GM21723 (cell line): ENCODE data around the gene ICOSLG.
"Not testable (repeated sequence)": the region's sequence is repeated elsewhere in the genome, so short reads cannot be mapped to it uniquely, and the experiment has no call there.

ENCODE experiments used
- ATAC-seq: cut with Tn5 transposase; IDR thresholded peaks from one replicate; pipeline ENCODE4 v1.9.1; 2021; ENCODE audit warnings: mild to moderate bottlenecking, moderate library complexity; ENCODE audit not compliant: unreplicated experiment

Gene ICOSLG

DNA sequence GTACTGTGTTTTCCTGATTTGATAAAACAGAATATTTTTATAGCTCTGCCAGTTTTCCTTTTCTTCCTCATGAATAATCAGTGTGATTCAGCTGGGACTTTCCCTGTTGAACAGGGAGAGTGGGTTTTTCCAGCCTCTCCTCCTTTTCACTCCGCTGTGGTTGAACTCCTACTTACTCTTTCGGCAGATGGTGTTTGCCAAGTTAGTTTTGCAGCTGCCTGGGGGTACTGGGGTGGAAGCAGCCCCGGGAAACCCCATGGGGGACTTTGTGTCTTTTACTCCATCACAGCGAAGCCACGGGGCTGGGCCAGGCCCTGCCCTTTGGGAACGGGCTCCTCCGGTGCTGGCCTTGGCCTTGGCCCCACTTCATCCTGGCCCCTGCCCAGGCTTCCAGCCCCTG lies 55.9 kb downstream of the ICOSLG start:
- not testable (repeated sequence) for ATAC-seq

DNA sequence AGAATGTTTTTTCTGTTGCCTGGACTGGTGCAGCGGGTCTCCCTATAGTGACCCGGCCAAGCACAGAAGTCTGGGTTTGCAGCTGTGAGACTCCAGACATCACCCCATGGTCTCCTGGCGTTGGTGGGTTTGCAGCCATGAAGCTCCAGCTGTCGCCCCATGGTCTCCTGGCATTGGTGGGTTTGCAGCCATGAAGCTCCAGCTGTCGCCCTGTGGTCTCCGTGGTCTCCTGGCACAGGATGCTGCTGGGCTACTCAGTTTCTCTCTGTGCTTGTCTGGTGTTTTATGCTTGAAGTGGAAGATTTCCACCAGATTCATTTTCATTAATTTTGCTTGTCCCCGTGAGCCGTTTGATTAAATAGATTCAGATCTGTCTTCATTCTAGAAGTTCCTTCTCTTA lies 58.5 kb downstream of the ICOSLG start:
- not testable (repeated sequence) for ATAC-seq

DNA sequence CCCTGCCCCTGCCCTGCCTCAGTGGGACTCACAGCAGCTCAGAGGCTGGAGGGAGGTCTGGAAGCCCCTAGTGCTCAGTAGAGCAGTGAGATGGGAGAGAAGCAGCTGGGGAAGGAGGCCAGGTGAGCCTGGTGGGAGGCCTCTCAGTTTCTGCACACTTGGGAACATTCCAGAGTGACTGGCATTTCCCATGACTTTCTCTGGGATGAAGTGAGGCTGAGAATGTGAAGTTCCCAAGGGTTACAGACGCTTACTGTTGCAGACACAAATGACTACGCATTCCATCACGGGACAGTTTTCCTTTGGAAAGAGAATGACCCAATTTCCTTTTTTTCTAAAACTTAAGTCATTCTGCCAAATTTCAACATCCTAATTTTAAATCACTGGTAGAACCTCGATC lies 59.2 kb downstream of the ICOSLG start:
- not testable (repeated sequence) for ATAC-seq

DNA sequence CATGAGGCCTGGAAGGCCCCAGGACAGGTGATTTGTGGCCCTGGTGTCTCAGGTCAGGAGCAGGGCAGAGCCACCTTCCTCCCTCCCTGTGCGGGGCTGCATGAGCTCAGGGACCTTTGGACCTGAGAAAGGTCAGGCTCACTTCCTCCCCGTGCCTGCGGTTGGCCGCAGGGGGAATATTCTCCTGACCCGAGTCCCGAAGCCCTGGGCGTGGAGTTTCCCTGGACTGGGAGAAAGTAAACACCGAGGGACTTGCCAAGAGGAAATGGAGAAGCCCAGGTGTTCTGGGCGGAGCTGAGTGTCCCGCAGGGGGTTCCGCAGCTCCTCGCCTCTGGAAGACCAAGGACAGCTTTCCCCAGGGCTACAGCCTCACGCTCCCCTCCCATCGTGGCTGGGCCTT lies 64.6 kb downstream of the ICOSLG start:
- ATAC-seq: not testable (repeated sequence)

GRCh38 chr21:44175189-44175588 lies 65.6 kb downstream of the ICOSLG start:
- ATAC-seq: not testable (repeated sequence)
